Measurements from ENCODE around the gene ATP5PO.

DNA sequence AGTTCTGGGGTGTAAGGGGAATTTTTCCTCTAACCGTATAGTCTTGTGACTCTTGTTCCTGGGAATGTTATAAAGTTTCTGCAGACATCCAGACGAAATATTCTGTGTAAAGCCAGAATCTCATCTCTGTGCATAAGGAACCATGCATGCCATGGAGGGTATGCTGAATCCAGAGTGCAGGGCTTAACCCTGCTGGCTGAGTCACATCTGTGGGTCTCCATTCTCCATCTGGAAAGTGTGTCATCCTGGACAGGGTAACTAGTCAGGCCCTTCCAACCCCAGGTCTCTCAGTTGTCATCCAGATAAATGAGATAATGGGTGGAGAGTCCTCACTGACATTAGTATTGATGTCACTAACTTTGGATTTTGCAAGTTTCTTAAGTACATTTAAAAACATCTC is 48.8 kb downstream of the ATP5PO start:
- TF ChIP-seq, protein P1, sequence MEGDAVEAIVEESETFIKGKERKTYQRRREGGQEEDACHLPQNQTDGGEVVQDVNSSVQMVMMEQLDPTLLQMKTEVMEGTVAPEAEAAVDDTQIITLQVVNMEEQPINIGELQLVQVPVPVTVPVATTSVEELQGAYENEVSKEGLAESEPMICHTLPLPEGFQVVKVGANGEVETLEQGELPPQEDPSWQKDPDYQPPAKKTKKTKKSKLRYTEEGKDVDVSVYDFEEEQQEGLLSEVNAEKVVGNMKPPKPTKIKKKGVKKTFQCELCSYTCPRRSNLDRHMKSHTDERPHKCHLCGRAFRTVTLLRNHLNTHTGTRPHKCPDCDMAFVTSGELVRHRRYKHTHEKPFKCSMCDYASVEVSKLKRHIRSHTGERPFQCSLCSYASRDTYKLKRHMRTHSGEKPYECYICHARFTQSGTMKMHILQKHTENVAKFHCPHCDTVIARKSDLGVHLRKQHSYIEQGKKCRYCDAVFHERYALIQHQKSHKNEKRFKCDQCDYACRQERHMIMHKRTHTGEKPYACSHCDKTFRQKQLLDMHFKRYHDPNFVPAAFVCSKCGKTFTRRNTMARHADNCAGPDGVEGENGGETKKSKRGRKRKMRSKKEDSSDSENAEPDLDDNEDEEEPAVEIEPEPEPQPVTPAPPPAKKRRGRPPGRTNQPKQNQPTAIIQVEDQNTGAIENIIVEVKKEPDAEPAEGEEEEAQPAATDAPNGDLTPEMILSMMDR (IDR thresholded peaks at IDR 0.05), result no peak
- TF ChIP-seq POLR2A (IDR thresholded peaks at IDR 0.05), result no peak

Data from uterus (tissue), 2 donors.